ENCODE data around the gene PRICKLE1.

Gene PRICKLE1

GRCh38 chr12:42428850-42429249 is 160.7 kb downstream of the PRICKLE1 start:
- in situ Hi-C loops (cut with MboI; ENCODE audit: low pct_unique_long_range_greater_than_20kb, low sequenced_read_pairs) = no loop called here
- DNase-seq = no peak

GRCh38 chr12:42426746-42427145 is 162.8 kb downstream of the PRICKLE1 start:
- peak; percentile 27 for DNase-seq
- in situ Hi-C loops (cut with MboI; ENCODE audit: low pct_unique_long_range_greater_than_20kb, low sequenced_read_pairs) = no loop called here

- no peak for DNase-seq
- in situ Hi-C loops (cut with MboI; ENCODE audit: low pct_unique_long_range_greater_than_20kb, low sequenced_read_pairs) = no loop called here
Observed at GRCh38 chr12:42422785-42423184, 166.8 kb downstream of the PRICKLE1 start.

GRCh38 chr12:42421844-42422779 is 167.4 kb downstream of the PRICKLE1 start:
- in situ Hi-C loops (cut with MboI; ENCODE audit: low pct_unique_long_range_greater_than_20kb, low sequenced_read_pairs) = no loop called here
- DNase-seq = peak; percentile 37

GRCh38 chr12:42420395-42420794 is 169.2 kb downstream of the PRICKLE1 start:
- in situ Hi-C loops (cut with MboI; ENCODE audit: low pct_unique_long_range_greater_than_20kb, low sequenced_read_pairs) = no loop called here
- no peak for DNase-seq

- no peak for DNase-seq
- in situ Hi-C loops (cut with MboI; ENCODE audit: low pct_unique_long_range_greater_than_20kb, low sequenced_read_pairs) = no loop called here
Observed at GRCh38 chr12:42410340-42410739, 179.2 kb downstream of the PRICKLE1 start.

- DNase-seq = no peak
- in situ Hi-C loops (cut with MboI; ENCODE audit: low pct_unique_long_range_greater_than_20kb, low sequenced_read_pairs) = no loop called here
Observed at GRCh38 chr12:42409471-42409870, 180.1 kb downstream of the PRICKLE1 start.

- in situ Hi-C loops (cut with MboI; ENCODE audit: low pct_unique_long_range_greater_than_20kb, low sequenced_read_pairs) = no loop called here
- no peak for DNase-seq
Observed at GRCh38 chr12:42407306-42407705, 182.2 kb downstream of the PRICKLE1 start.
